ENCODE results near the gene VWA1.
"Not testable (repeated sequence)": the region's sequence is repeated elsewhere in the genome, so short reads cannot be mapped to it uniquely, and the experiment has no call there.

Gene VWA1

GRCh38 chr1:1477206-1477605, 41.7 kb downstream of the VWA1 start:
- H3K4me1 Mint-ChIP-seq, result peaks cover 13% of the 10 kb centered on the region
- H3K9me3 Mint-ChIP-seq, result no peaks in the 10 kb centered on the region
- no peak for DNase-seq (ENCODE audit: low spot score in 2 of 2)
- no peak overlapping the region for H3K27ac Mint-ChIP-seq
- H3K36me3 Mint-ChIP-seq, result peaks cover 13% of the 10 kb centered on the region
- no peaks in the 10 kb centered on the region for H3K27me3 Mint-ChIP-seq
- H3K4me3 Mint-ChIP-seq, result no peak overlapping the region
- ATAC-seq (ENCODE audit: low read depth), result no peak

- H3K4me1 Mint-ChIP-seq, result peaks cover 10% of the 10 kb centered on the region
- no peak overlapping the region for H3K27ac Mint-ChIP-seq
- DNase-seq (ENCODE audit: low spot score in 2 of 2), result no peak
- ATAC-seq (ENCODE audit: low read depth), result no peak
- H3K9me3 Mint-ChIP-seq, result no peaks in the 10 kb centered on the region
- no peak overlapping the region for H3K4me3 Mint-ChIP-seq
- H3K36me3 Mint-ChIP-seq, result peaks cover 19% of the 10 kb centered on the region
- no peaks in the 10 kb centered on the region for H3K27me3 Mint-ChIP-seq
Measured at GRCh38 chr1:1479547-1480487, 44.3 kb downstream of the VWA1 start.

- not testable (repeated sequence) for H3K4me1 Mint-ChIP-seq; ATAC-seq (ENCODE audit: low read depth); H3K27ac Mint-ChIP-seq; H3K27me3 Mint-ChIP-seq; DNase-seq (ENCODE audit: low spot score in 2 of 2); H3K4me3 Mint-ChIP-seq; H3K9me3 Mint-ChIP-seq
- H3K36me3 Mint-ChIP-seq, result peaks cover 19% of the 10 kb centered on the region
Measured at GRCh38 chr1:1480488-1480867, 45.0 kb downstream of the VWA1 start.

GRCh38 chr1:1481811-1482210, 46.3 kb downstream of the VWA1 start:
- H3K27ac Mint-ChIP-seq; H3K27me3 Mint-ChIP-seq; H3K9me3 Mint-ChIP-seq; H3K4me3 Mint-ChIP-seq; ATAC-seq (ENCODE audit: low read depth); H3K4me1 Mint-ChIP-seq; DNase-seq (ENCODE audit: low spot score in 2 of 2): not testable (repeated sequence)
- peaks cover 19% of the 10 kb centered on the region for H3K36me3 Mint-ChIP-seq

- Mint-ChIP-seq H3K27ac (no peak overlapping the region), H3K4me3 (no peak overlapping the region), H3K4me1 (peaks cover 8% of the 10 kb centered on the region), H3K36me3 (peaks cover 17% of the 10 kb centered on the region), H3K9me3 (no peaks in the 10 kb centered on the region), H3K27me3 (no peaks in the 10 kb centered on the region)
- ATAC-seq (ENCODE audit: low read depth) (no peak), DNase-seq (ENCODE audit: low spot score in 2 of 2) (no peak)
Measured at GRCh38 chr1:1482856-1483255, 47.4 kb downstream of the VWA1 start.

GRCh38 chr1:1483714-1484113, 48.2 kb downstream of the VWA1 start:
- H3K27me3 Mint-ChIP-seq, result no peaks in the 10 kb centered on the region
- ATAC-seq (ENCODE audit: low read depth) (no peak), DNase-seq (ENCODE audit: low spot score in 2 of 2) (no peak)
- peaks cover 17% of the 10 kb centered on the region for H3K36me3 Mint-ChIP-seq
- H3K27ac Mint-ChIP-seq, result no peak overlapping the region
- peaks cover 8% of the 10 kb centered on the region for H3K4me1 Mint-ChIP-seq
- H3K9me3 Mint-ChIP-seq, result no peaks in the 10 kb centered on the region
- H3K4me3 Mint-ChIP-seq, result no peak overlapping the region

- not testable (repeated sequence) for H3K27ac Mint-ChIP-seq; ATAC-seq (ENCODE audit: low read depth); H3K27me3 Mint-ChIP-seq; H3K4me3 Mint-ChIP-seq; H3K9me3 Mint-ChIP-seq; H3K4me1 Mint-ChIP-seq; DNase-seq (ENCODE audit: low spot score in 2 of 2)
- peaks cover 13% of the 10 kb centered on the region for H3K36me3 Mint-ChIP-seq
Measured at GRCh38 chr1:1484976-1485750, 49.7 kb downstream of the VWA1 start.

GRCh38 chr1:1485755-1486317, 50.3 kb downstream of the VWA1 start:
- not testable (repeated sequence) for H3K4me3 Mint-ChIP-seq, H3K4me1 Mint-ChIP-seq

GRCh38 chr1:1487701-1488100, 52.2 kb downstream of the VWA1 start:
- Mint-ChIP-seq H3K9me3 (no peaks in the 10 kb centered on the region), H3K4me3 (no peak overlapping the region), H3K27ac (no peak overlapping the region), H3K27me3 (no peaks in the 10 kb centered on the region), H3K36me3 (peaks cover 13% of the 10 kb centered on the region), H3K4me1 (no peaks in the 10 kb centered on the region)
- ATAC-seq (ENCODE audit: low read depth) (no peak), DNase-seq (ENCODE audit: low spot score in 2 of 2) (no peak)

More at GRCh38 chr1:1485755-1486317, 50.3 kb downstream of the VWA1 start:
- H3K27ac Mint-ChIP-seq; H3K9me3 Mint-ChIP-seq; DNase-seq (ENCODE audit: low spot score in 2 of 2); ATAC-seq (ENCODE audit: low read depth); H3K27me3 Mint-ChIP-seq: not testable (repeated sequence)
- peaks cover 13% of the 10 kb centered on the region for H3K36me3 Mint-ChIP-seq

- no peak overlapping the region for H3K27ac Mint-ChIP-seq
- no peak overlapping the region for H3K4me3 Mint-ChIP-seq
- DNase-seq (ENCODE audit: low spot score in 2 of 2), result no peak
- H3K27me3 Mint-ChIP-seq, result no peaks in the 10 kb centered on the region
- peaks cover 19% of the 10 kb centered on the region for H3K36me3 Mint-ChIP-seq
- no peaks in the 10 kb centered on the region for H3K4me1 Mint-ChIP-seq
- ATAC-seq (ENCODE audit: low read depth), result no peak
- H3K9me3 Mint-ChIP-seq, result peaks cover 3% of the 10 kb centered on the region
Measured at GRCh38 chr1:1489231-1489630, 53.7 kb downstream of the VWA1 start.

GRCh38 chr1:1489861-1490260, 54.4 kb downstream of the VWA1 start:
- Mint-ChIP-seq H3K36me3 (peaks cover 20% of the 10 kb centered on the region), H3K27me3 (no peaks in the 10 kb centered on the region), H3K4me3 (no peak overlapping the region), H3K27ac (no peak overlapping the region), H3K4me1 (no peaks in the 10 kb centered on the region), H3K9me3 (peaks cover 3% of the 10 kb centered on the region)
- ATAC-seq (ENCODE audit: low read depth) (no peak), DNase-seq (ENCODE audit: low spot score in 2 of 2) (no peak)

- peaks cover 20% of the 10 kb centered on the region for H3K36me3 Mint-ChIP-seq
Measured at GRCh38 chr1:1490633-1491230, 55.2 kb downstream of the VWA1 start.

GRCh38 chr1:1491601-1492000, 56.1 kb downstream of the VWA1 start:
- Mint-ChIP-seq H3K27me3 (no peaks in the 10 kb centered on the region), H3K9me3 (peaks cover 3% of the 10 kb centered on the region), H3K4me3 (no peak overlapping the region), H3K36me3 (peaks cover 20% of the 10 kb centered on the region), H3K27ac (no peak overlapping the region), H3K4me1 (no peaks in the 10 kb centered on the region)
- ATAC-seq (ENCODE audit: low read depth) (no peak), DNase-seq (ENCODE audit: low spot score in 2 of 2) (no peak)

More at GRCh38 chr1:1490633-1491230, 55.2 kb downstream of the VWA1 start:
- DNase-seq (ENCODE audit: low spot score in 2 of 2) (no peak), ATAC-seq (ENCODE audit: low read depth) (no peak)
- H3K4me1 Mint-ChIP-seq, result no peaks in the 10 kb centered on the region
- no peak overlapping the region for H3K4me3 Mint-ChIP-seq
- H3K27ac Mint-ChIP-seq, result no peak overlapping the region
- H3K27me3 Mint-ChIP-seq, result no peaks in the 10 kb centered on the region
- peaks cover 3% of the 10 kb centered on the region for H3K9me3 Mint-ChIP-seq
